D721Med (cell line): ENCODE data around the gene COL13A1.

Experiments
- DNase-seq: peaks from one replicate; pipeline ENCODE4 v3.0.0; 2011; ENCODE audit warnings: low spot score; ENCODE audit not compliant: insufficient read length
- FAIRE-seq: peaks from 2 replicates; lab custom pipeline; 2011; peaks lifted over from hg19 to GRCh38; lab: Jason Lieb, UNC
- TF ChIP-seq, protein P1 (sequence below): IDR thresholded peaks from 2 replicates; pipeline ENCODE4 v1.5.1; 2012; ENCODE audit warnings: mild to moderate bottlenecking, control low read depth; ENCODE audit not compliant: insufficient read depth; ENCODE audit errors: missing control alignments

COL13A1 gene

GRCh38 chr10:69958556-69958902 is 156.8 kb downstream of the COL13A1 start:
- no peak for DNase-seq
- TF ChIP-seq, protein P1, sequence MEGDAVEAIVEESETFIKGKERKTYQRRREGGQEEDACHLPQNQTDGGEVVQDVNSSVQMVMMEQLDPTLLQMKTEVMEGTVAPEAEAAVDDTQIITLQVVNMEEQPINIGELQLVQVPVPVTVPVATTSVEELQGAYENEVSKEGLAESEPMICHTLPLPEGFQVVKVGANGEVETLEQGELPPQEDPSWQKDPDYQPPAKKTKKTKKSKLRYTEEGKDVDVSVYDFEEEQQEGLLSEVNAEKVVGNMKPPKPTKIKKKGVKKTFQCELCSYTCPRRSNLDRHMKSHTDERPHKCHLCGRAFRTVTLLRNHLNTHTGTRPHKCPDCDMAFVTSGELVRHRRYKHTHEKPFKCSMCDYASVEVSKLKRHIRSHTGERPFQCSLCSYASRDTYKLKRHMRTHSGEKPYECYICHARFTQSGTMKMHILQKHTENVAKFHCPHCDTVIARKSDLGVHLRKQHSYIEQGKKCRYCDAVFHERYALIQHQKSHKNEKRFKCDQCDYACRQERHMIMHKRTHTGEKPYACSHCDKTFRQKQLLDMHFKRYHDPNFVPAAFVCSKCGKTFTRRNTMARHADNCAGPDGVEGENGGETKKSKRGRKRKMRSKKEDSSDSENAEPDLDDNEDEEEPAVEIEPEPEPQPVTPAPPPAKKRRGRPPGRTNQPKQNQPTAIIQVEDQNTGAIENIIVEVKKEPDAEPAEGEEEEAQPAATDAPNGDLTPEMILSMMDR = no peak
- FAIRE-seq = no peak

DNA sequence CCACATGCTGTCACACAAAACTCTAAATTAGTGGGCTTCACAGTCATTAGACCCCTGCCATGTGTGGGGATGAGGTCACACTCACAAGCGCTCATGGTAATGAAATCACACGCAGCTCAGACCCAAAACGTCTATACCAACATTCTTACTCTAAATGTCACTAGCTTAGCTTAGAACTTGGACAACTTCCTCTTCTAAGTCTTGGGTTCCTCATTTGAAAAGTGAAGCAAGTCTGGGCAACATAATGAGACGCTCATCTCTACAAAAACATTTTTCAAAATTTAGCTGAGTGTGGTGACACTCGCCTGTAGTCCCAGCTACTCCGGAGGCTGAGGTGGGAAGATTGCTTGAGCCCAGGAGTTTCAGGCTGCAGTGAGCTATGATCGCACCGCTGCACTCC is 158.2 kb downstream of the COL13A1 start:
- no peak for FAIRE-seq
- DNase-seq = no peak
- TF ChIP-seq, protein P1 = no peak

DNA sequence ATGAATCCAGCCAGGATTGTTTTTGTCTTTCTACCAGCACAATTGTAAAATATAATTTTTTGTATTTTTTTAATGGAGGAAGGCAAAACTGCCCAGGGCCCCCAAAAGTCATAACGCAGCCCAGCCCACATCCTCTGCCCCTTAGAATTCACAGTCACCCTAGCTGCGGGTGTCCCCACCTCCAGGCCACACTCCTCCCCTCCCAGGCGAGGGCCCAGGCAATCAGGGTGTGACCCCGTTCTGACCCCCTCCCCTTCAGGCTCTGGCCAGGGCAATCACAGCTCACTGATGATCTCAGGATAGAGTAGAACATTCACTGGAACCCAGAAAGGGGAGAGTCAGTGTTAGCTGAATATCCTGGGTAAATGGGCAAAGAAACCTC is 158.9 kb downstream of the COL13A1 start:
- TF ChIP-seq, protein P1 = no peak
- no peak for FAIRE-seq
- DNase-seq = no peak

DNA sequence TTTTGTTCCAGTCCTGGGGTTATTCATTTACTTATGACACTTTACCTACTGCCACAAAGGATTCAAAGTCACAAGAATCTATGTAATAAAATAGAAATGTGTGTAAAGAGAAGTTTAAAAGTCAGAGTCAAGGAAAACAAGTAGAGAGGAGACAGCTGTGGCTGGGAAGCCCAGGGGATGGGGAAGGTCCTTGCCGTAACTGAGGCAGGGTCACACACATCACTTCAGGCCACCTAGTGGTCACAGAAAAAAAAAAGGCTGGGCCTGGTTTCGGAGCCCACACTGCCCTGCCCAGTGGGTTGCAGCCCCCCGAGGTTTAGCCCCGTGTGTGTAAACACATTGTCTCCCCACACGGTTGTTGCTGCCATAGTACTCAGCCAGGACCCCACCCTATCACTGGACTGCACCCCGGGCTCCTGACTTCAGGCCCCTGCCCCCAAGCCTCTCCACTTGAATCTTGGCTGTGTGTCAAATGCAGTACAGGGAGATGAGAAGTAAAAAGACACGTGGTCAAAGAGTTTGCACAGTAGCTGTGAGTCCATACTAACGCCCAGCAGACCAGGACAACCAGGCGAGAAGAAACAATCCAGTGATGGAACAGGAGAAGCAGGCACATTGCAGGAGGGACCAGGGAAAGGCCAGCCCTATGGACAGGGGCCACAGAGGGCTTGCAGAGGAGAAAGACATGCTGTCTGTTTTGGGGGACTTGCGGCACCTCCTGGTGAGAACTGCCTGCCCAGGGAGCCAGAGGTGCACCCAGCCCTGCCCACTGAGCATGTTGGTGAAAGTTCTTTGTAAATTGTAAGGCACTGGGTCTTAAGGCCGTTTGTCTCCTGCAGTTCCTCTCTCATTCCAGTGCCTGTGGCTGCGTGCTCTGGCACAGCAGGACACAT is 159.5 kb downstream of the COL13A1 start:
- TF ChIP-seq, protein P1 = no peak
- no peak for FAIRE-seq
- no peak for DNase-seq

GRCh38 chr10:69961881-69962745 is 160.4 kb downstream of the COL13A1 start:
- DNase-seq = no peak
- FAIRE-seq = no peak
- TF ChIP-seq, protein P1 = no peak

- FAIRE-seq (no peak), DNase-seq (no peak)
- TF ChIP-seq, protein P1 = no peak
Measured at GRCh38 chr10:69962746-69963135, 161.0 kb downstream of the COL13A1 start.
